Activated CD4-positive, CD25-positive, alpha-beta regulatory T cell (primary cell): ENCODE data around the gene MAT2A.
"Not testable (repeated sequence)": the region's sequence is repeated elsewhere in the genome, so short reads cannot be mapped to it uniquely, and the experiment has no call there.

Source experiments
- DNase-seq, 4 experiments: peaks; one replicate each; lab custom pipeline; 2025; lab: John Stamatoyannopoulos, UW

MAT2A gene

GRCh38 chr2:85547859-85548607 is 9.1 kb downstream of the MAT2A start:
- no peak for DNase-seq

- no peak for DNase-seq
Observed at GRCh38 chr2:85548608-85548900, 9.6 kb downstream of the MAT2A start.

GRCh38 chr2:85549095-85549494 is 10.1 kb downstream of the MAT2A start:
- no peak for DNase-seq

- DNase-seq, result no peak
Observed at GRCh38 chr2:85549826-85550225, 10.9 kb downstream of the MAT2A start.

GRCh38 chr2:85550486-85550885 is 11.5 kb downstream of the MAT2A start:
- no peak for DNase-seq

GRCh38 chr2:85551698-85552678 is 13.0 kb downstream of the MAT2A start:
- peak; percentile 74 to 84 (median 74) for DNase-seq

- no peak for DNase-seq
Observed at GRCh38 chr2:85553184-85553583, 14.2 kb downstream of the MAT2A start.

GRCh38 chr2:85554980-85555612 is 16.1 kb downstream of the MAT2A start:
- no peak for DNase-seq

- no peak for DNase-seq
Observed at GRCh38 chr2:85557130-85557529, 18.2 kb downstream of the MAT2A start.

- no peak for DNase-seq
Observed at GRCh38 chr2:85558160-85558559, 19.2 kb downstream of the MAT2A start.

GRCh38 chr2:85560403-85560726 is 21.4 kb downstream of the MAT2A start:
- DNase-seq, result not testable (repeated sequence)

- DNase-seq, result no peak
Observed at GRCh38 chr2:85560812-85561279, 21.9 kb downstream of the MAT2A start.

GRCh38 chr2:85561280-85562212 is 22.6 kb downstream of the MAT2A start, which contains the start of gene GGCX:
GGCX (minus strand) TSS chr2:85561493; CDS start chr2:85561428, 65 bp downstream.
- peak; percentile 80 to 92 (median 90) for DNase-seq

- no peak for DNase-seq
Observed at GRCh38 chr2:85564144-85564563, 25.2 kb downstream of the MAT2A start.

GRCh38 chr2:85566265-85566664 is 27.3 kb downstream of the MAT2A start:
- DNase-seq, result no peak

- no peak for DNase-seq
Observed at GRCh38 chr2:85575739-85576138, 36.8 kb downstream of the MAT2A start.

GRCh38 chr2:85577063-85577385 is 38.1 kb downstream of the MAT2A start:
- no peak for DNase-seq

GRCh38 chr2:85577386-85578242 is 38.6 kb downstream of the MAT2A start, which contains the start of gene VAMP8:
VAMP8 (plus strand) TSS chr2:85577586; CDS start chr2:85577647, 61 bp downstream.
- DNase-seq, result peak; percentile 27 to 38 (median 31)

GRCh38 chr2:85578243-85579180 is 39.5 kb downstream of the MAT2A start:
- DNase-seq, result no peak
